ENCODE data around the gene PTPN11.

- TF ChIP-seq CTCF (conservative IDR thresholded peaks at IDR 0.05; ENCODE audit: low read length): no peak
- no peak for TF ChIP-seq EZH2phosphoT487 (IDR thresholded peaks at IDR 0.05; ENCODE audit: borderline replicate concordance, low read depth, low read length)
Observed at GRCh38 chr12:112524676-112525425, 106.1 kb downstream of the PTPN11 start.
